ENCODE results near the gene CCDC8. TPM values are rescaled to one million over a fixed set of nuclear protein-coding genes. Genes with fewer than 3 reads are reported as not detected.

The CCDC8 gene
- total and polyA plus RNA-seq, 2 experiments from 2014 or later: 5.6 to 16.5 TPM

GRCh38 chr19:46447824-46448223 is 34.5 kb upstream of the CCDC8 start (continued):
- TF ChIP-seq ZNF462 (CRISPR knock-in tag; IDR thresholded peaks at IDR 0.05) (no peak), POLR2AphosphoS5 (IDR thresholded peaks at IDR 0.05; ENCODE audit: low read depth) (no peak), STAT1 (IDR thresholded peaks at IDR 0.05; ENCODE audit: unreplicated experiment) (no peak), EZH2phosphoT487 (IDR thresholded peaks at IDR 0.05; ENCODE audit: unreplicated experiment) (no peak)

GRCh38 chr19:46447006-46447405 is 33.6 kb upstream of the CCDC8 start:
- ATAC-seq: no peak
- H3K27ac Mint-ChIP-seq: no peak overlapping the region
- Histone ChIP-seq H4K20me1 (replicated peaks; ENCODE audit: insufficient read depth) (no peaks in the 10 kb centered on the region; the same call in 1 of the 2 replicates), H2AFZ (no peak overlapping the region), H3F3A (replicated peaks; ENCODE audit: low read depth) (no peaks in the 10 kb centered on the region), H3K4me3 (no peak overlapping the region), H3K27ac (ENCODE audit: low read depth) (no peak overlapping the region), H3K9me2 (ENCODE audit: insufficient read depth) (no peaks in the 10 kb centered on the region), H3K4me2 (no peak overlapping the region), H3K36me3 (ENCODE audit: insufficient read depth) (no peaks in the 10 kb centered on the region), H3K79me2 (replicated peaks; ENCODE audit: insufficient read depth) (no peaks in the 10 kb centered on the region), H3K27me3 (ENCODE audit: insufficient read depth) (no peaks in the 10 kb centered on the region), H3K4me1 (ENCODE audit: insufficient read depth) (no peaks in the 10 kb centered on the region)
- H3K27me3 Mint-ChIP-seq (ENCODE audit: insufficient read depth, low read depth, poor library complexity): no peaks in the 10 kb centered on the region
- H3K36me3 Mint-ChIP-seq (ENCODE audit: low read depth): no peaks in the 10 kb centered on the region
- H3K9me3 Mint-ChIP-seq: peaks cover 7% of the 10 kb centered on the region; the same call in 2 of the 3 replicates
- no peak overlapping the region for H3K4me3 Mint-ChIP-seq
- no peak for DNase-seq (ENCODE audit: low spot score)
- H3K4me1 Mint-ChIP-seq: no peaks in the 10 kb centered on the region
- no peak for TF ChIP-seq ETS1 (IDR thresholded peaks at IDR 0.05)
- TF ChIP-seq ZNF331 (CRISPR knock-in tag; IDR thresholded peaks at IDR 0.05; ENCODE audit: low read depth): no peak
- TF ChIP-seq REST (IDR thresholded peaks at IDR 0.05; ENCODE audit: unreplicated experiment): no peak
- TF ChIP-seq EZH2phosphoT487 (IDR thresholded peaks at IDR 0.05; ENCODE audit: unreplicated experiment): no peak
